ENCODE results near the gene KLHL33. TPM values are rescaled to one million over a fixed set of nuclear protein-coding genes. Genes with fewer than 3 reads are reported as not detected.
A peak's percentile ranks its signal among the peaks of the same experiment; 100 is the strongest.
"Not testable (repeated sequence)": the region's sequence is repeated elsewhere in the genome, so short reads cannot be mapped to it uniquely, and the experiment has no call there.

The KLHL33 gene
- total and polyA plus RNA-seq, 12 donors: 0.13 to 0.95 (median 0.33) TPM; not detected in 1

DNA sequence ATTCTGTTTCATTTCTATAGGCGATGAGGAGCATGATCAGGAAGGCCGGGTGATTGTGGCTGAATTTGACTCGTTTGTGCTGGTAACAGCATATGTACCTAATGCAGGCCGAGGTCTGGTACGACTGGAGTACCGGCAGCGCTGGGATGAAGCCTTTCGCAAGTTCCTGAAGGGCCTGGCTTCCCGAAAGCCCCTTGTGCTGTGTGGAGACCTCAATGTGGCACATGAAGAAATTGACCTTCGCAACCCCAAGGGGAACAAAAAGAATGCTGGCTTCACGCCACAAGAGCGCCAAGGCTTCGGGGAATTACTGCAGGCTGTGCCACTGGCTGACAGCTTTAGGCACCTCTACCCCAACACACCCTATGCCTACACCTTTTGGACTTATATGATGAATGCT is 21.0 kb upstream of the KLHL33 start:
- peak in 3 of 7 donors; percentile 22 to 39 (median 34) for DNase-seq
- H3K36me3 ChIP-seq (replicated peaks in 1 of 2): peaks cover 0 to 37% of the 10 kb centered on the region in 2 donors
- H3K27ac ChIP-seq: peak overlapping the region in 1 of 5 donors; percentile 95
- peaks cover 25 to 44% of the 10 kb centered on the region in 2 donors for H3K4me1 ChIP-seq (replicated peaks in 1 of 2)
- intact Hi-C loops (cut with DNase I): no loop called here
- H3K4me3 ChIP-seq: no peak overlapping the region
- H3K27me3 ChIP-seq: no peaks in the 10 kb centered on the region
- 69 to 89% (median 78%) methylated on average over 11 to 13 of the region's 13 CpGs for WGBS, 4 donors
- no peak for TF ChIP-seq POLR2A (IDR thresholded peaks at IDR 0.05)
- TF ChIP-seq CTCF (IDR thresholded peaks at IDR 0.05): no peak
- no peaks in the 10 kb centered on the region for H3K9me3 ChIP-seq (replicated peaks in 1 of 3)

DNA sequence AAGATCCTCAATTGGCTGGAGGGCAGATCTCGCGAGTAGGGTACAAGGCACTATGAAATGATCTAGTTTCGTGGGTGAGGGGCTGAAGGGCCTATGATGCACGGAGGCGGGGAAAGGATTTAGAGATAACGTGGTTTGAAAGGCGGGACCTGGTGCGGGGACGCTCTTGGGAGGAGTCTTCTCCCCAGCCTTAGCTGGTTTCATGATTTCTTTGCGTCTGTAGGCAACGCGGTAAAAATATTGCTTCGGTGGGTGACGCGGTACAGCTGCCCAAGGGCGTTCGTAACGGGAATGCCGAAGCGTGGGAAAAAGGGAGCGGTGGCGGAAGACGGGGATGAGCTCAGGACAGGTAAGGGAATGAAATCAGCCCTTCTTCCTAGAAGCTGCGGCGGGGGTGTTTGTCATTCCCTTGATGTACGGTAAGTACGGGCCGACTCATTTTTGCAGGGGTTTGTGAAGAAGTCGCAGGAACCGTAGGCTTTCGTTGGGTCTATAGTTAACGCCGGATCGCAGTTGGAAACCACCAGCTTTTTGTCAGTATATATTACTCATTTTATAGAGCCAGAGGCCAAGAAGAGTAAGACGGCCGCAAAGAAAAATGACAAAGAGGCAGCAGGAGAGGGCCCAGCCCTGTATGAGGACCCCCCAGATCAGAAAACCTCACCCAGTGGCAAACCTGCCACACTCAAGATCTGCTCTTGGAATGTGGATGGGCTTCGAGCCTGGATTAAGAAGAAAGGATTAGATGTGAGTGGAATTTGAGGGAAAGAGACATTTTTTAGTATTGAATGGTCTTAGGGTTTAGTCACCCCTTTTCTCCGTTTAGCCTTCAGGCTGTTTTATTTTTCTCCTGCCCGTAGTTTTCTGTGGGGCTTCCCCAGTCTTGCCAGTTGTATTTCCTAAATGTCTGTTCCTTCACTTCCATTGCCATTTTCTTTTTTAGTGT is 19.7 kb upstream of the KLHL33 start:
- DNase-seq: peak in 4 of 7 donors; percentile 82 to 87 (median 86)
- intact Hi-C loops (cut with DNase I): no loop called here
- TF ChIP-seq POLR2A (IDR thresholded peaks at IDR 0.05) (no peak), CTCF (IDR thresholded peaks at IDR 0.05) (peak in 1 of 6 experiments; percentile 2)

GRCh38 chr14:20454516-20455354 is 18.8 kb upstream of the KLHL33 start, which contains the start of the genes APEX1 and OSGEP:
APEX1 (plus strand) TSS chr14:20455226; CDS start chr14:20455646, 420 bp downstream.
OSGEP (minus strand) TSS chr14:20454812; CDS start chr14:20454683, 129 bp downstream.
- H3K9me3 ChIP-seq (replicated peaks in 1 of 3): no peaks in the 10 kb centered on the region
- H3K27me3 ChIP-seq: no peaks in the 10 kb centered on the region
- intact Hi-C loops (cut with DNase I): loop anchor here in 1 of 2 donors (5.0 kb wide), 1 partner anchor 37 kb away; no protein-coding TSS in a partner anchor
- H3K4me1 ChIP-seq (replicated peaks in 1 of 2): peaks cover 16 to 34% of the 10 kb centered on the region in 2 donors
- peak within 1 kb of the TSS; percentile 87 to 95 (median 94) for H3K27ac ChIP-seq
- H3K36me3 ChIP-seq (replicated peaks in 1 of 2): peaks cover 0 to 59% of the 10 kb centered on the region in 2 donors
- 0% methylated on average over 24 to 56 of the region's 56 CpGs for WGBS, 4 donors
- peak within 1 kb of the TSS; percentile 3 to 75 (median 67) for H3K4me3 ChIP-seq
- DNase-seq: peak; percentile 97 to 100 (median 99)
- TF ChIP-seq POLR2A (IDR thresholded peaks at IDR 0.05): peak; percentile 69 to 96
- TF ChIP-seq CTCF (IDR thresholded peaks at IDR 0.05): peak in 3 of 6 experiments; percentile 13 to 26 (median 14)

More for the DNA sequence above, 19.7 kb upstream of the KLHL33 start:
- Histone ChIP-seq H3K27ac (peak overlapping the region; percentile 87 to 95 (median 94)), H3K9me3 (replicated peaks in 1 of 3) (no peaks in the 10 kb centered on the region), H3K4me1 (replicated peaks in 1 of 2) (peaks cover 23 to 43% of the 10 kb centered on the region in 2 donors), H3K27me3 (no peaks in the 10 kb centered on the region), H3K4me3 (peak overlapping the region in 3 of 4 donors; percentile 67 to 75 (median 67)), H3K36me3 (replicated peaks in 1 of 2) (peaks cover 0 to 50% of the 10 kb centered on the region in 2 donors)
- WGBS, 4 donors: 0 to 1% (median 1%) methylated on average over 38 to 39 of the region's 39 CpGs

GRCh38 chr14:20452831-20453230 is 16.9 kb upstream of the KLHL33 start:
- H3K4me3 ChIP-seq; H3K9me3 ChIP-seq (replicated peaks in 1 of 3); H3K27ac ChIP-seq; DNase-seq; H3K27me3 ChIP-seq: not testable (repeated sequence)
- WGBS, 4 donors: 89 to 94% (median 93%) methylated on average over 8 of the region's 8 CpGs
- peaks cover 16 to 24% of the 10 kb centered on the region in 2 donors for H3K4me1 ChIP-seq (replicated peaks in 1 of 2)
- H3K36me3 ChIP-seq (replicated peaks in 1 of 2): peaks cover 0 to 61% of the 10 kb centered on the region in 2 donors
- intact Hi-C loops (cut with DNase I): loop anchor here in 1 of 2 donors (5.0 kb wide), 1 partner anchor 36 kb away; no protein-coding TSS in a partner anchor
